NAMALWA (cell line): ENCODE results near the gene NUBP1.
A peak's percentile ranks its signal among the peaks of the same experiment; 100 is the strongest.
"Not testable (repeated sequence)": the region's sequence is repeated elsewhere in the genome, so short reads cannot be mapped to it uniquely, and the experiment has no call there.

Source experiments
- DNase-seq: peaks from one replicate; pipeline ENCODE4 v3.0.0-alpha.2; 2015; ENCODE audit warnings: low spot score

NUBP1 gene

GRCh38 chr16:10743610-10744369, at the start of gene NUBP1:
Gene NUBP1, plus strand, starts transcription at chr16:10743842. Its CDS starts 22 bp downstream, at chr16:10743864.
- DNase-seq: peak; percentile 97

DNA sequence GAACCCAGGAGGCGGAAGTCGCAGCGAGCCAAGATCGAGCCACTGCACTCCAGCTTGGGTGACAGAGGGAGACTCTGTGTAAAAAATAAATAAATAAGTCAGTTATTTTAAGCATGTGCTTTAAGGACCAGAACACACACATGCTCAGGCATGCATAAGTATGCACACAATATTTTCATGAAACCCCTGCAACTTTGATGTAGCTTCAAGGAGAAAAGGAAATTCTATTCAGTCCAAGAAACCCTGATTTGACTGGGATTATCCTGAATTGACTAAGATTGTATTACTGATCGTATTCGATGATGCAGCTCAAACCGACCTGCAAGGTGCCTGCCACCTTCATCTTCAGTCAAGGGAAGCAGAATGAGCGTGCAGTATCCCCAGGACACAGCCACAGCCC, 49.8 kb upstream of the NUBP1 start:
- no peak for DNase-seq

GRCh38 chr16:10694306-10694705, 49.3 kb upstream of the NUBP1 start:
- DNase-seq: no peak

DNA sequence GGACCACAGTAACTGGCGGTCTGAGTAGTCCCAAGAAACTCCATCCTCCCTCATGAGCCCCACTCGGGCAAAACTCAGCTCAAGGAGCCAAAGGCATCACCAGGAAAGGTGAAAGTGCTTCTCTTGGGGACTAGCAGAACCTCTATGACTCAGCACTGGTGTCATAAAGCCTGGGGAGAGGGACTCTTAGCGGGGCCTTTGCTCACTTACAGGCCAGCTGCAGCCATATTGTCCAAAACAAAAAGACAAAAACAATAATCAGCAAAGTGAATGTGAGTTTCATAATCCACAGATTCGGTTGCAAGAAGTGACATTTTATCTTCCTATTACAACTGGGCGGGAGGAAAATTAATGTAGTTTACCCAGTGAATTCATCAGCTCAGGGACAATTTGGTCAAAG, 48.8 kb upstream of the NUBP1 start, which contains the start of gene TEKT5:
TSS of gene TEKT5 (minus strand) at position 101 of the 400 bp plus-strand sequence. CDS start at position 44, 57 bp downstream.
- no peak for DNase-seq

GRCh38 chr16:10699756-10700155, 43.9 kb upstream of the NUBP1 start:
- DNase-seq: no peak

GRCh38 chr16:10708969-10709368, 34.7 kb upstream of the NUBP1 start:
- no peak for DNase-seq

- no peak for DNase-seq
These were observed 15.4 kb upstream of the NUBP1 start for GRCh38 chr16:10728003-10728887.

- DNase-seq: no peak
These were observed 14.3 kb upstream of the NUBP1 start for GRCh38 chr16:10729104-10730048.

GRCh38 chr16:10731790-10732189, 11.9 kb upstream of the NUBP1 start:
- no peak for DNase-seq

DNA sequence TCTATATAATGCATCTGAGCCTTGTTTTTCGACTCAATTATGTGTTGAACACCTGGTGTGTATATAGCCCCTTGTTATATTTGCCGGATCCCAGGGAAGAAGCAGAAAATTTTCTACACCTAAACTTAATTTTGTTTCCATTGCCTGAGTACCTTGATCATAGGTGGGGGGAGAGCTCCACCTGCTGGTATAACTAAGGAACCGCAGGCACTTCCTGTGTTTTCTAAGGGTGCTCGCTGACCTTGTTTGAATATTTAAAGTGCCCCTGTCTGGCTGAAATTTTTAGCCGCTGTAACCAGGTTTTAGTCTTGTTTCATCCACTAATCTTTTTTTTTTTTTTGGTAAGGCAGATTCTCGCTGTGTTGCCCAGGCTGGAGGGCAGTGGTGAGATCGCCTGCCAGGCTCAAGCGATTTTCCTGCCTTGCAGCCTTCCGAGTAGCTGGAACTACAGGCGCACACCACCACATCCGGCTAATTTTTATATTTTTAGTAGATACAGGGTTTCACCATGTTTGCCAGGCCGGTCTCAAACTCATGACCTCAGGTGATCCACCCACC, 6.5 kb upstream of the NUBP1 start:
- peak; percentile 89 for DNase-seq

GRCh38 chr16:10738231-10739077, 5.2 kb upstream of the NUBP1 start:
- DNase-seq: peak; percentile 34

- no peak for DNase-seq
These were observed 3.4 kb upstream of the NUBP1 start for GRCh38 chr16:10740000-10740844.

DNA sequence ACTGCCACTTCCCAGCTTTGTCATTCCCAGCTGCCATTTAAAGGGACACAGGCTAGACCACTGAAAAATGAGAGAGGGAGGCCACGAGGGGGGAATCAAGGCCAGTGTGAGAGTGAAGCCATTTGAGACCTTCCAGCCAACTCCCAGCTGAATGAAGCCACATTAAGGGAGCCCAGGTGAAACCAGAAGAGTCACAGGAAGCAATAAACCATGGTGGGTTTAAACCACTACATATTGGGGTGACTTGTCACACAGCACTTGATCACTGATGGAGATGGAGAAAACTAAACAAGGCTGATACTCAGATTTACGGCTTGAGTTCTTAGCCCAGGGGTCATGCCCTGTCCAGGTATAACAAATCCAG, 2.8 kb upstream of the NUBP1 start:
- DNase-seq: no peak

DNA sequence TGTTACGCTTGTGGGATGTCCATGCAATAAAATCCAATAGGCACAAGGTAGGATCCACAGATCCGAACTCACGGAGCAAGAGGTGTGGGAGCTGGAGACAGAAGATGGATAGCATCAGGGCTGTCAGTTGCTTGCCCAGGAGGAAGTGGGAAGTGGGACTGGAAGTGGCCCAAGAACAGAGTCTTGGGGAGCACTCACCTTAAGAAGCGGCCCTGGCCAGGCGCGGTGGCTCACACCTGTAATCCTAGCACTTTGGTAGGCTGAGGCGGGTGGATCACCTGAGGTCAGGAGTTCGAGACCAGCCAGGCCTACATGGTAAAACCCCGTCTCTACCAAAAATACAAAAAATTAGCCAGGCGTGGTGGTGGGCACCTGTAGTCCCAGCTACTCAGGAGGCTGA, 2.4 kb upstream of the NUBP1 start:
- DNase-seq: not testable (repeated sequence)

DNA sequence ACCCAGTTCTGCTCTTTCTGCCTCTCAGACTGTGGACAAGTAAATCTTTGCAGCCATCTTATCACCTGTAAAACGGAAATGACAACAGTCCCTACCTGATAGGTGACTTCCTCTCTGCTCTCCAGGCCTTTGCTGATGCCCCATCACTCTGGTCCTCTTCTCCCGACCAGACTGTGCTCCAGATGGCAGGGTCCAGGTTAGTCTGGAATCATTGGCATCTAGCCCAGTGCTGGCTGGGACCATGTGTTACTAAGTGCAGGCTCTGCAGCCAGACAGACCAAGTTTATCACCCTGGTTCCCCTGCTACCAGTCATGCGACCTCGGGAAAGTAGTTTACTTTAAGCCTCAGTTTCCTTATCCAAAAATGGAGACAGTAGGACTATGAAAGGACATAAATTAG, 1.8 kb upstream of the NUBP1 start:
- DNase-seq: no peak

DNA sequence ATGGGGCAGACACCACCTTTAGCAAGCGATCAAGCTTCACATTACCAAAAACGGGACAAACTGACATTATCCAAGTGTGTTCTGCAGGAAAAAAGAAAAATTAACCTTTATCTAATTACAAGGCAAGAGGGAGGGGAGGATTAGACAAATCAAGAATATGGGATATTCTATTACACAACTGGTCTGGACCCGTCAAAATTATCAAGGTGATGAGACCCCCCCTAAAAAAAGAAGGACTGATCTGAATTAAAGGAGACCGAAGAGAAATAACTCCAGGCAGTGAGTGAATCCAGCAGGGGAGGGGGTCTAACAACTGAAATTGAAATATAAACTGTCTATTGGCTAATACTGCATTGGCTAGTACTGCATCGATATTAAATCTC, 424 bp upstream of the NUBP1 start:
- no peak for DNase-seq

DNA sequence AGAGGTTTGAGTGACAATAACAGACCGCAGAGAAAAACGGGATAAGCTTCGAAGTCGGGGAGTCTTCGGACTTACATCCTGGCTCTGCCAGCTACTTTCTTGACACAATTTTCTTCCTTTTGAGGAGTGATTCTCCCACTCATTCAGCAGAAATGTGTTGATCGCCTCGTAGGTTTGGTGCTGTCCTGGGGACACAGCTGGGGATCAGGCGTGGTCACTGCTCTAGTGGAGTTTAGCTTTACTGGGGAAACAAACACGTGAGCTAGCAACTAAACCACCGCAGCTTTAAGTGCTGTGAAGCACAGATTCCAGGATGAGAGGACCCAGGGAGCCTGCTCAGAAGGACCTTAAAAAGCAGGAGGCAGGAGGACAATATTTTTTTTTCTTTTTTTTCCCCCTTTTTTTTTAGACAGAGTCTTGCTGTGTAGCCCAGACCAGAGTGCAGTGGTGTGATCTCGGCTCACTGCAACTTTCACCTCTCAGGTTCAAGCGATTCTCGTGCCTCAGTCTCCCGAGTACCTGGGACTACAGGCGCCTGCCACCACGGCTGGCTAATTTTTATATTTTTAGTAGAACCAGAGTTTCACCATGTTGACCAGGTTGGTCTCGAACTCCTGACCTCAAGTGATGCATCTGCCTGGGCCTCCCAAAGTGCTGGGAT, 858 bp downstream of the NUBP1 start:
- no peak for DNase-seq

- no peak for DNase-seq
These were observed 2.2 kb downstream of the NUBP1 start for GRCh38 chr16:10745841-10746240.

- DNase-seq: no peak
These were observed 7.2 kb downstream of the NUBP1 start for GRCh38 chr16:10750793-10751192.
